ENCODE results near the gene GLB1L.

- TF ChIP-seq POLR2A (IDR thresholded peaks at IDR 0.05) = no peak
- no peak for TF ChIP-seq CTCF (IDR thresholded peaks at IDR 0.05)
Observed at GRCh38 chr2:219291910-219292490, 46.8 kb upstream of the GLB1L start.

Data from right lobe of liver (tissue), 4 donors.